Neural crest cell (in vitro differentiated cells): ENCODE data around the gene SNN. TPM values are rescaled to one million over a fixed set of nuclear protein-coding genes. Genes with fewer than 3 reads are reported as not detected.

Source experiments
- DNase-seq: peaks from one replicate; pipeline ENCODE4 v3.0.0; 2021; ENCODE audit warnings: low read depth, mixed read lengths, low spot score
- H3K27ac Mint-ChIP-seq: one replicate; pipeline ENCODE4 v1.8.0; 2021; ENCODE audit warnings: mild to moderate bottlenecking, mixed read lengths; ENCODE audit not compliant: unreplicated experiment
- H3K27me3 Mint-ChIP-seq: 2 replicates; pipeline ENCODE4 v1.8.0; 2021; ENCODE audit warnings: low read depth, mild to moderate bottlenecking, mixed read lengths
- H3K36me3 Mint-ChIP-seq: 2 replicates; pipeline ENCODE4 v1.8.0; 2021; ENCODE audit warnings: low read depth, mild to moderate bottlenecking, mixed read lengths
- H3K4me1 Mint-ChIP-seq: 2 replicates; pipeline ENCODE4 v1.8.0; 2021; ENCODE audit warnings: mixed read lengths
- H3K4me3 Mint-ChIP-seq: one replicate; pipeline ENCODE4 v1.8.0; 2021; ENCODE audit warnings: mild to moderate bottlenecking, mixed read lengths
- H3K9me3 Mint-ChIP-seq: 2 replicates; pipeline ENCODE4 v1.8.0; 2021; ENCODE audit warnings: mixed read lengths
- CTCF ChIP-seq: fragments of 200-600 bp; sonication (generic); conservative IDR thresholded peaks from 2 replicates; pipeline ENCODE4 v1.5.0; 2021; ENCODE audit warnings: antibody characterized with exemption, mild to moderate bottlenecking
- total RNA-seq: library from RNA; stranded (reverse); gene quantifications from 2 replicates; pipeline ENCODE4 v1.2.1, GENCODE V29; 2021

SNN gene
- total RNA-seq, 1 donor from 2014 or later, result 93.5 TPM

GRCh38 chr16:11699234-11699894 lies 31.1 kb downstream of the SNN start:
- Mint-ChIP-seq H3K4me3 (no peak overlapping the region), H3K27ac (no peak overlapping the region), H3K36me3 (peaks cover 8% of the 10 kb centered on the region), H3K4me1 (no peaks in the 10 kb centered on the region), H3K27me3 (no peaks in the 10 kb centered on the region), H3K9me3 (no peaks in the 10 kb centered on the region)
- DNase-seq, result no peak
- TF ChIP-seq CTCF, result no peak

- no peak overlapping the region for H3K4me3 Mint-ChIP-seq
- peaks cover 6% of the 10 kb centered on the region for H3K36me3 Mint-ChIP-seq
- no peak overlapping the region for H3K27ac Mint-ChIP-seq
- no peaks in the 10 kb centered on the region for H3K4me1 Mint-ChIP-seq
- no peak for TF ChIP-seq CTCF
- no peaks in the 10 kb centered on the region for H3K27me3 Mint-ChIP-seq
- H3K9me3 Mint-ChIP-seq, result no peaks in the 10 kb centered on the region
- DNase-seq, result no peak
These were observed 32.2 kb downstream of the SNN start for GRCh38 chr16:11700264-11701029.

- Mint-ChIP-seq H3K36me3 (no peaks in the 10 kb centered on the region), H3K27me3 (no peaks in the 10 kb centered on the region), H3K9me3 (no peaks in the 10 kb centered on the region), H3K4me3 (no peak overlapping the region), H3K4me1 (no peaks in the 10 kb centered on the region), H3K27ac (no peak overlapping the region)
- no peak for TF ChIP-seq CTCF
- no peak for DNase-seq
These were observed 37.2 kb downstream of the SNN start for GRCh38 chr16:11705311-11706025.

- H3K27ac Mint-ChIP-seq, result no peak overlapping the region
- no peak overlapping the region for H3K4me3 Mint-ChIP-seq
- no peak for DNase-seq
- no peaks in the 10 kb centered on the region for H3K36me3 Mint-ChIP-seq
- no peak for TF ChIP-seq CTCF
- H3K4me1 Mint-ChIP-seq, result no peaks in the 10 kb centered on the region
- H3K9me3 Mint-ChIP-seq, result no peaks in the 10 kb centered on the region
- no peaks in the 10 kb centered on the region for H3K27me3 Mint-ChIP-seq
These were observed 38.0 kb downstream of the SNN start for GRCh38 chr16:11706180-11706742.

- no peaks in the 10 kb centered on the region for H3K27me3 Mint-ChIP-seq
- TF ChIP-seq CTCF, result no peak
- H3K36me3 Mint-ChIP-seq, result no peaks in the 10 kb centered on the region
- no peak overlapping the region for H3K27ac Mint-ChIP-seq
- DNase-seq, result no peak
- H3K4me3 Mint-ChIP-seq, result no peak overlapping the region
- H3K4me1 Mint-ChIP-seq, result no peaks in the 10 kb centered on the region
- H3K9me3 Mint-ChIP-seq, result no peaks in the 10 kb centered on the region
These were observed 39.5 kb downstream of the SNN start for GRCh38 chr16:11707679-11708197.
